ENCODE data around the gene UGT3A1. TPM values are rescaled to one million over a fixed set of nuclear protein-coding genes. Genes with fewer than 3 reads are reported as not detected.

Gene UGT3A1
- total RNA-seq, 4 donors from 2014 or later, result not detected

- Histone ChIP-seq H3K27ac (no peak overlapping the region), H3K27me3 (no peaks in the 10 kb centered on the region), H3K4me3 (no peak overlapping the region), H3K36me3 (no peaks in the 10 kb centered on the region), H3K9me3 (peaks cover 0 to 25% (median 1%) of the 10 kb centered on the region in 4 donors), H3K4me1 (no peaks in the 10 kb centered on the region)
- TF ChIP-seq CTCF (IDR thresholded peaks at IDR 0.05), result no peak
- WGBS, 2 donors, result 69 to 74% methylated on average over 5 of the region's 5 CpGs
- DNase-seq (ENCODE audit: low spot score in 2 of 2), result no peak
Measured at GRCh38 chr5:36017622-36018021, 26.4 kb upstream of the UGT3A1 start.

- Histone ChIP-seq H3K27ac (no peak overlapping the region), H3K4me1 (no peaks in the 10 kb centered on the region), H3K9me3 (peaks cover 0 to 26% (median 1%) of the 10 kb centered on the region in 4 donors), H3K27me3 (no peaks in the 10 kb centered on the region), H3K4me3 (no peak overlapping the region), H3K36me3 (no peaks in the 10 kb centered on the region)
- TF ChIP-seq CTCF (IDR thresholded peaks at IDR 0.05) (no peak), POLR2A (IDR thresholded peaks at IDR 0.05) (no peak), EP300 (IDR thresholded peaks at IDR 0.05) (no peak)
- no peak for DNase-seq (ENCODE audit: low spot score in 2 of 2)
- WGBS, 2 donors, result 88 to 90% methylated on average over 1 of the region's 1 CpG
Measured at GRCh38 chr5:36017004-36017403, 25.8 kb upstream of the UGT3A1 start.

- TF ChIP-seq POLR2A (IDR thresholded peaks at IDR 0.05), result no peak
- H3K9me3 ChIP-seq, result peaks cover 0 to 36% (median 0%) of the 10 kb centered on the region in 4 donors
- no peaks in the 10 kb centered on the region for H3K4me1 ChIP-seq
- no peak overlapping the region for H3K27ac ChIP-seq
- H3K27me3 ChIP-seq, result no peaks in the 10 kb centered on the region
- no peak for DNase-seq (ENCODE audit: low spot score in 2 of 2)
- 82 to 88% methylated on average over 2 of the region's 2 CpGs for WGBS, 2 donors
- no peaks in the 10 kb centered on the region for H3K36me3 ChIP-seq
- no peak overlapping the region for H3K4me3 ChIP-seq
Measured at GRCh38 chr5:36013182-36013581, 22.0 kb upstream of the UGT3A1 start.

- H3K4me1 ChIP-seq, result no peaks in the 10 kb centered on the region
- H3K9me3 ChIP-seq, result peaks cover 0 to 17% (median 0%) of the 10 kb centered on the region in 4 donors
- H3K27ac ChIP-seq, result no peak overlapping the region
- no peaks in the 10 kb centered on the region for H3K27me3 ChIP-seq
- WGBS, 2 donors, result 57 to 59% methylated on average over 1 of the region's 1 CpG
- no peak for DNase-seq (ENCODE audit: low spot score in 2 of 2)
- H3K4me3 ChIP-seq, result no peak overlapping the region
- H3K36me3 ChIP-seq, result no peaks in the 10 kb centered on the region
- TF ChIP-seq POLR2A (IDR thresholded peaks at IDR 0.05) (no peak), EP300 (IDR thresholded peaks at IDR 0.05) (no peak), CTCF (IDR thresholded peaks at IDR 0.05) (no peak)
Measured at GRCh38 chr5:36009698-36010097, 18.5 kb upstream of the UGT3A1 start.

GRCh38 chr5:36007366-36007765 is 16.2 kb upstream of the UGT3A1 start:
- H3K4me3 ChIP-seq, result no peak overlapping the region
- no peaks in the 10 kb centered on the region for H3K4me1 ChIP-seq
- no peaks in the 10 kb centered on the region for H3K27me3 ChIP-seq
- no peak for TF ChIP-seq EP300 (IDR thresholded peaks at IDR 0.05)
- no peak for TF ChIP-seq POLR2A (IDR thresholded peaks at IDR 0.05)
- TF ChIP-seq CTCF (IDR thresholded peaks at IDR 0.05), result no peak
- H3K27ac ChIP-seq, result no peak overlapping the region
- peaks cover 0 to 11% (median 0%) of the 10 kb centered on the region in 4 donors for H3K9me3 ChIP-seq
- DNase-seq (ENCODE audit: low spot score in 2 of 2), result no peak
- H3K36me3 ChIP-seq, result no peaks in the 10 kb centered on the region

- H3K27ac ChIP-seq, result no peak overlapping the region
- no peaks in the 10 kb centered on the region for H3K27me3 ChIP-seq
- H3K4me1 ChIP-seq, result no peaks in the 10 kb centered on the region
- no peak overlapping the region for H3K4me3 ChIP-seq
- H3K9me3 ChIP-seq, result peaks cover 0 to 6% (median 0%) of the 10 kb centered on the region in 4 donors
- H3K36me3 ChIP-seq, result no peaks in the 10 kb centered on the region
- no peak for TF ChIP-seq CTCF (IDR thresholded peaks at IDR 0.05)
- no peak for TF ChIP-seq POLR2A (IDR thresholded peaks at IDR 0.05)
- TF ChIP-seq EP300 (IDR thresholded peaks at IDR 0.05), result no peak
- WGBS, 2 donors, result 76 to 92% methylated on average over 1 of the region's 1 CpG
- DNase-seq (ENCODE audit: low spot score in 2 of 2), result no peak
Measured at GRCh38 chr5:36006163-36006562, 15.0 kb upstream of the UGT3A1 start.
